NCI-H1930 (cell line): ENCODE data around the gene CCIN.
A peak's percentile ranks its signal among the peaks of the same experiment; 100 is the strongest.
"Not testable (repeated sequence)": the region's sequence is repeated elsewhere in the genome, so short reads cannot be mapped to it uniquely, and the experiment has no call there.

ENCODE experiments used
- DNase-seq, 2 experiments: peaks; one replicate each; lab custom pipeline; 2025; lab: John Stamatoyannopoulos, UW

CCIN gene

DNA sequence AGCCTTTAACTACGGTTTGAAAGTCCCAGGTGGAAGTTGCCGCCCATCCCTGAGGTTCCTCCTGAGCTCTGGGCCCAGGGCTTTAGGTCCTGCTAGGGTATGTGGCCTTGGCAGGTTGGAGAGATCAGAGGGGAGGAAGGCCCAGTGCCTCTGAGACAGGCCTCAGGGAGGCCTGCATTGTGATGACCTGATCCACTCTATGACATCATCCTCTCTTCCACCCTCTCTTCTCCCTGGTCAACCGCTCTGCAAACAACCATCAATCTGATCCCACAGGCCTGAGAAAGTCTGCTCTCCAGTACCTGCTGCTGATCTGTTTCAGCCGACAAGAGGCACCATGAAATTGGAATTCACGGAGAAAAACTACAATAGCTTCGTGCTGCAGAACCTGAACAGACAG is at the start of gene CCIN:
CCIN (plus strand) TSS at position 223 of the 400 bp plus-strand sequence; CDS start at position 338, 115 bp downstream.
- DNase-seq = no peak

DNA sequence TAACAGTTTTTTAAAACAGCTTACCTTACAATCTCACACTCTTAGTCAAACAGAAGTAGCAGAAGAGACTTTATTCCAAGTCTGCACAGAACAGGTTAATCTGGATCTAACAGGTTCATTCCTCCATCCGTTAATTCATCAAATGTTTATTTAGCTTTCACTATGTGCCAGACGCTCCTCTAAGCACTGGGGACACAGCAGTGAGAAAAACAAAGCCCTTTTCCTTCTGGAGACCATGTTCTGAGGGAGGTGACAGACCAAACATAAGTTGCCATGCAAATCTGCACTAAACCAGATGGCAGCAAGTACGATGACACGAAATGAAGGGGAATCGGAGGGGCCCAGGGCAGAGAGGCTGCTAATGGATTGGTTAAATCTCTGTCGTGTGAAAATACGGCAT is 49.7 kb upstream of the CCIN start:
- DNase-seq = no peak

DNA sequence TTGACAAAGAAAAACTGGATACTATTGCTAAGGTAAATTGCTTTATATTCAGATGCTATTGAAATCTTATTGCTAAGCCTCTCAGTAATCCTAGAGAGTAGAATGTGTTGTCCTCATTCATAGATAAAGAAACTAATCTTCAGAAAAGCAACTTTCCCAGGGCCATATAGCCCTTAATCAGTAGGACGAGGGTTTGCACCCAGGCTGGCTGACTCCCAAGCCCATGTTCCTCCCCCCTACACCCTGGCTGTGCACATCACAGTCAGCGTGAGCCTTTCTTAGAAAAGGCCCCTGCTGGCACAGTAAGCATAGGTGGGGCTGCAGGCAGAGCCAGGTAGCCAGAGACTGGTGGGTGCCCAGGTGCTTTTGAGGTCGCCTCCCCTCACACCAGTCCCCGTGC is 48.5 kb upstream of the CCIN start:
- no peak for DNase-seq

DNA sequence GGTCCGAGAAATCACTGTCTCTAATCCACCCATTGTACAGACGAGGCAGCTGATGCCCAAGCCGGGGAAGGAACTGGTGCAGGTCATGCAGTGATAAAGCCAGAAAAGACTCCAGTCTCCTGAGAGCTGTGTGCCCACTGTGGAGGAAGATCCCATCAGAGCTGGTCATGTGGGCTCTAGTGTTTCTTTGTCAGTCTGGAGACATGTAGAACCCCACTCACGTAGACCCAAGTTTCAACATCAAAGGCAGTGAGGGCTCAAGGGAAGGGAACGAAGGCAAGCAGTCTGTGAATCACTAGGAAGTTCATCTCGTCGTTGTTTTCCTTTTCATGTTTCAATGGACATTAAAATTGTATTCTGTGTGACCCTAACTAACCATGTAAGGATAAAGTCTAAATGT is 47.2 kb upstream of the CCIN start:
- no peak for DNase-seq

DNA sequence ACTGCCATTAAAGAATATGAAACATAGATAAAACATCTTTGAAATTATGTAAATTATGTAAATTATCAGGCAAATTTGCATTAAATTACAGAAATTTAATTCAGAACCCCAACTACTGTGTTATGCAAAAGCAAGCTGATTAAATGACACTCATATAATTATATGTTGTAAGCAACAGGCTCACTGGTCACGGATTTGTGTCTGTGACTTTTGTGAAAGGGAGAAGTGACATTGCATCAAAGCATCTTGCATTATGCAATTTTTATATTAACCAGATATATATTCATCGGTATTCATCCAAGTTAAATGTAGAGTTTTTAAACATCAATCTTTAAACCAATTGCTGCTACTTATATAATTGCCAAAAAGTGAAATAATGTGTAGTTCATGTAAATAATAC is 45.7 kb upstream of the CCIN start:
- no peak for DNase-seq

DNA sequence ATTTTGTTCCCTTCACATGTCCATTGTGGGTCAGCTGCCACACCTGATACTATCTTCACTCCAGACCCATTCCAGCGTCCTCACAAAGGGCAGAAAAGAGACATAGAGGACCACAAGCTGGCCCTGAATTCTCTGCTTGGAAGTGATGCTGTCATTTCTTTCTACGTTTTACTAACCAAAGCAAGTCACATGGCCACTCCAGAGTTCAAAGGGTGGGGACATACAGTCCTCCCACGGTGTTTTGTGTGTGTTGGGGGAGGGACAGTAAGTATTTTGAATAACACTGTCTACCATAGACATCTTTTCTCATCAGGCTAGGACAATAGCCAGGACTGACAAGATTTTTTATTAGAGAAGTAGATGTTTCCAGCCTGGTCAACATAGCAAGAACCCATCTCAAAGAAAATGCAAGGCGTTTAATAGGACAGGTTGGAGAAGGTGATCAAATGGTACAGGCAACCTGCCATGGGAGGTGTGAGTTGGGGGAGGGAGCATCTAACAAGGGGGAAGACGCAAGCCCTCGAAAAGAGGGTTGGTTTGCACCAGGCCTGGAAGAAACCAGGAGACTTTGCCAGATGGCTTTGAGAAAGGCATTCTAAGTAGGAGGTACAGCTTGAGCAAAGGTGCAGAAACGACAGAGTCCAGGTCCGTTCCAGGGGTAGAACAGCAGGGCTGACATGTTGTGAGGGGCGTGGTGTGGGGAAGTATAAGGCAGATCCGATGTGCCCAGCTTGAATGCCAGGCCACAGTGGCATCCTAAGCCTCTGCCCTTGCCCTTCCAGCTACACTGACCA is 43.9 kb upstream of the CCIN start:
- no peak for DNase-seq

DNA sequence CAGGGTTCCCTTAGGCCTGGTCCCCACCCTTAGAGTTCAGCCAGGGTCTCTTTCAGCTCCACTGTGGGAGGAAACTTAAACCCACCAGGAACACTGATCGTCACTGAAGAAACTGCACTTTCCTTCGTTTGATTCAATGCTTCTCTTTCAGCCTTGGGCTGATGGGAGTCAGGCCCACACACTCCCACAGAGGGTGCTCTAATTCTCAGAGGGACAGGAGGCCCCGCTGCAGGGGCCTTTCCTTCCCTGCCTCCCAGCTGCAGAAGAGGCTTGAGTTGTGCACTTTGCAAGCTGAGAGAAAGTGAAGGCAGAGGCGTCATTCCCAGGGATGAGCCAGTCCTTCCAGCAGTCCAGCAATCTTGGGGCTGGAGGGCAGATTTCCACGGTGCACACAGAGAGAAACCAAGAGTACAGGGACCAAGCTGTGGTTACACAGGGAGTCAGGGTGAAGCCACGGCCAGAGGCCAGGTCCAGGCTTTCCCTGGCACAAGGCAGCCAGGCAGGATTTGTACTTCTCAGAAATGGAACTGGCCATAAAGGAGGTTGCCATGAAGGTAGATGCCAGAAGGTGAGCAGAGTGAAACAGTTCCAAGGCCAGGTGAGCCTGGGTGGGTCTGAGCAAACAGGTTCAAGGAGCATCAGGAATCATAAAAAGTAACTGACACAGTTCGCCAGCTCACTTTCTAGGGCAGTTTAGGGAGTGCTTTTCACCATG is 43.0 kb upstream of the CCIN start:
- no peak for DNase-seq

DNA sequence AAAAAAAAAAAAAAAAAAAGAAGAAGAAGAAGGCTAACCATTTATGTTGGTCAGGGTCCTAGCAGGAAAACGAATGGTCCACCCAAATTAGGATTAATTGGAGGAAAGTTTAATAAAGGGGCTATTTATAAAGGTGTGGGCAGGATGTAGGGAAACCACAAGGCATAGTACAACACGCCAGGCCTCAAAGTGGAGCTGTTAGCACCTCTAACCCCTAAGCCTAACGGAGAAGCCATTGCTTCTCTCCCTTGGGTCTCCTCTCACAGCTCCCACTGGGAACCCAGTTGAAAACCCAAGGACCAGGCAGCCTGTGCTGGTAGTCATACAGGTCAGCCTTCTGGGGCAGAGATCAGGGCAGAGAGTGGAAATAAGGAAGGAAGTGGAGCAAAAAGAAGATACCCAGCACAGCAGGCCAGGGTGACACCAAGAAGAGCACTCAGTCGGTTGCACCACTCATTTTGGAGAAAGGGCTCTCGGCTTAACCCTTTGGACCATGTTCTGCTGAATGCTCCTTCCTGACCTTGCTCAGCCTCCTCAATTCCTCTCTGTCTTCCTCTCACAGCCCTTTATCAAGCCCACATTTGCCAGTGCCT is 41.4 kb upstream of the CCIN start:
- no peak for DNase-seq

DNA sequence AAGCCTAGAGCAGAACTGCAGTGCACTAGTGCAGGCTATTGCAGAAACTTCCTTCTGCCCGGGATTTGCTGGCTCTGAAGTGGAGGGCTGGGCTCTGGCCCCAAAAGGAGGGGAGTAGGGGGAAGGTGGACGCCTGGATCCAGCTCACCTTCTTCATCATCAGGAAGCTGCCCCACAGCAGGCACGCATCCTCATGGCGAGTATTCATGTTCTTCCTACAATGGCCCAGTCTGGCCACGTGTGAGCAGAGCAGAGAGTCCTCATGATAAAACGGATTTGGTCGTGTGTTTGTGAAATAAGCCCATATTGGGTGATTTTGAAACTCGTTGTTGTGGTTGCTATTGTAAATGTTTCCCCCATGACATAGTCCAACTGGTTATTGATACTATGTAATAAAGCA is 40.8 kb upstream of the CCIN start:
- DNase-seq = no peak

DNA sequence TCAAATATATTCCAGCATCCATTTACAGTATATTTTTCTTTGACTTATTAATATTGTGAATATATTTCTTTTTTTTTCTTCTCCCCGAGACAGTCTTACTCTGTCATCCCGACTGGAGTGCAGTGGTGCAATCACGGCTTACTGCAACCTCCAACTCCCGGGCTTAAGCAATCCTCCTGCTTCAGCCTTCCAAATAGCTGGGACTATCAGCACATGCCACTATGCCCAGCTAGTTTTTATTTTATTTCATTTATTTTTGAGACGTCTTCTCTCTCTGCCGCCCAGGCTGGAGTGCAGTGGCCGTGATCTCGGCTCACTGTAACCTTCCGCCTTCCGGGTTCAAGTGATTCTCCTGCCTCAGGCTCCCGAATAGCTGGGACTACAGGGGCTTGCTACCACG is 40.0 kb upstream of the CCIN start:
- no peak for DNase-seq

DNA sequence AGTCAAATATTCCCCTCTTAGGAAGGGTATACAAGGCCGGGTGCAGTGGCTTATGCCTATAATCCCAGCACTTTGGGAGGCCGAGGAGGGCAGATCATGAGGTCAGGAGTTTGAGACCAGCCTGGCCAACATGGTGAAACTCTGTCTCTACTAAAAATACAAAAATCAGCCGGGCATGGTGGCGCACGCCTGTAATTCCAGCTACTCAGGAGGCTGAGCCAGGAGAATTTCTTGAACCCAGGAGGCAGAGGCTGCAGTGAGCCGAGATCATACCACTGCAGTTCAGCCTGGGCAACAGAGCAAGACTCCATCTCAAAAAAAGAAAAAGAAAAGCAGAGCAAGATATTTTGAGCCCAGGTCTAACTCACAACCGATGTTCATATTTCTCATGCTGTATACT is 37.5 kb upstream of the CCIN start:
- not testable (repeated sequence) for DNase-seq

DNA sequence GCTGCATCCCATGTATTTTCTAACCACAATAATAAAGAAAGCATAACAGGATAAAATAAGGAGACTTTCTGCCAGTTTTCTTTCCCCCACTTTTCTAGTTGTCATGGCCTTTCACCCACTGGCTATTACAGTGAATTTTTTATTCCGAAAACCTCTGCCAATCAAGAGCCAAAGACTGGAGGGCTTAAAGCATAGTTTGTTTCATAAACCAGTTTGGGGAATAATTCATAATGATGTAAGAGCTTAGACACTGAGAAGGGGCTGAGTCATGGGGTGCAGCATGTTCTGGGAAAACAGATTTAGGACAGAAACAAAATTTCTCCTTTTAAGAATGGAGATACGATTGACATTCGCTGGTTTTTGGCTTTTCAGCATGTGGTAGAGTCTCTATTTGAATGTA is 37.1 kb upstream of the CCIN start:
- no peak for DNase-seq

DNA sequence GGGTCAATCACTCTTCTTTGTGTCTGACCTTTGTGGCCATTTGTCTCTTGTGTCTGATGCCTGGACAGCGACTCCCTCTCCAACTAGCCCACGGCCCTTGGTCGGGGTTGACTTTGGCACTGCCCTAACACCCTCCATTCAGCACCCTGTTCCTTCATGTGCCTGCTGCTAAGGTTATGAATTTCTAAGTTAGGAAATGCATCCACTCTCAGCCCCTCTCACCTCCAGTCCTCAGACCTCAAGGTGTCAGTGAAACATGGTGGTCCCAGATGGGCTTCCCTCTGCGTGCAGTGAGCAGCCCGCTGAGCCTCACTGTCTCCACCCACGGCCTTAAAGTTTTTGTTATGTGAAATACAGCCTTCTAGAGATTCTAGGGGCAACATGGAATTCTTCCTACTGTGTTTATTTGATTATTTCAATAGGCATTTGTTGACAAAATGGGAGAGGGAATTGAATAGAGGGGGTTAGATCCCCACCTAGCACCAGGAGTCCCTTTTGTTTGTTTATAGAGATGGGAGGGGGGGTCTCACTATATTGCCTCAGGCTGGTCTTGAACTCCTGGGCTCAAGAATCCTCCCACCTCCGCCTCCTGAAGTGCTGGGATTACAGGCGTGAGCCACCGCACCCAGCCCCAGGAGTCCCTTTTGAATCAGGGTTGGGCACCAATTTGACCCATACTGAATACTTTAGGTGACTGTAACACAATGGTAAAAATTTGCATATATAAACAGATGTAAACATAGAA is 34.3 kb upstream of the CCIN start:
- no peak for DNase-seq

DNA sequence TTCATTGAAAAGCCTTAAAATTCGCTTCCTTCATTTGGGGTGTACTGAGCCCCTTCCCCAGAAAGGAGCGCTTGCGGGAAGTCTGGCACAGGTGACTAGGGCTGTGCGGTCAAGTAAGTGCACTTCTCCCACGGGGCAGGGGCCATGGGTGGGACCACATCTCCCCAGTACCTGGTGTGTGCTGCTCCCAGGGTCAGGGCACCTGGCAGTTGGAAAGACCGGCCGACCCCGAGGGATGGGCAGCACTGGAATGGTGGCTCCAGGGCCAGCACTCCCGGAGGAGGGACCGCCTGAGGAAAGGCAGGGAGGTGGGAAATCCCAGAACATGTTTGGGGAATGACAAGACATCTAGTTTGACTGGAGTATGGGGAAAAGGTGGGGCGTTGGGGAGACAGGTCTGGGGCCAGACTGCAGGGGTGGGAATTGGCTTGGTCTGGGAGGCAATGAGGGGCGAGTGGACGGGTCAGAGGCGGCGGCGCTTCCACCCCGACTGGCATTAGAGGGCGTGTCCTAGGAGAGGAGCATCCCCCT is 33.4 kb upstream of the CCIN start:
- no peak for DNase-seq

DNA sequence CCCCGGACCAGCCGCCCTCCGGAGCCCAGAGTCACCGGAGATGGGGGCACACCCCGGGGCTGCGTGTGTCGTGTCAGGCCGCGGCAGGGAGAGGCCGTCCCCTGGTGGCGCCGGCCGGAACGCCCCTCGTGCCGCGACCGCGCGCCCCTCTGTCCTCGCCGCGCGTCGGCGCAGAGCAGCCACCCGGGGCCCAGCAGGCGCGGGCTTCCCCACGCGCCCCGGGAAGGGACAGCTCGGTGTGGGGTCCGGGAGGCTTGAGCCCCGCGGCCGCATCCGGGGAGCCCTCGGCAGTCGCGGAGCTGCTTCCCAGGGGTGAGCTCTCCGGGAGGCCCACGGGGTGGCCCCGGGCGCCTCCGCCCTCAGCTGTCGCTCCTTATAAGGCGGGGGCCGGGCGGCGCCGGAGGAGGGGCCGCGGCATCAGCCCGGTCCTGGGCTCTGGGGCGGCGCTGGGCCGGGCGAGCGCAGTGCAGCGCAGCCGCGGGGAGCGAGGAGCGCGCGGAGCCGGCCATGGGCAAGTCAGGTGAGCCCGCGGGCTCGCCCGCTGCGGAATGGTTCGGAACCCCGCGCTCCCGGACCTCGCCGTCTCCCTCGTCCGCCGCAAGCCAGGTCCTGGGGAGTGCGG is 32.8 kb upstream of the CCIN start, which contains the start of gene GLIPR2:
GLIPR2 (plus strand) TSS at position 462 of the 622 bp plus-strand sequence; CDS start at position 508, 46 bp downstream.
- DNase-seq = peak; percentile 35 to 69

DNA sequence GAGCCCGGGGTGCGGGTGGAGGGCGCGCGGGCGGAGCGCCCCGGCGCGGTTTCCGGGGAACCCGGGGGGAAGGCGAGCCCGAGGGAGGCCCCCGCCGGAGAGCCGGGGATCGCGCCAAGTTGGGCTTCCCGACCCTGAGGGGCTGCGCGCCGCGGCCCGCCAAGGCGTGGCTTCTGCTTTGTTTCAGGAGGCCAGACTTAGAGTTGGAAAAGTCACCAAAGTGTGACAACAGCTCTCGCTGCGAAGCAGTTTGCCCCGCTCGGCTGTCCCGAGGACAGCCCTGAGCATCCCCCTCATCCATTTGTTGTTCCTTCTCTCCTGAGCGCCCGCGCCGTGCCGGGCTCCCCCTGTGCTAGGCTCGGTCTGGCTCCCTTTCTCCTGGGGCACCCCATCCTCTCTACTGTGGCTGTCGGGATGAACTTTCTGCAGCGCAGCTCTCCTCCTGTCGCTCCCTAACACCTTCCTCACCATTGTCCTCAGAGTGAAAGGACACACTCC is 32.2 kb upstream of the CCIN start:
- DNase-seq = no peak

DNA sequence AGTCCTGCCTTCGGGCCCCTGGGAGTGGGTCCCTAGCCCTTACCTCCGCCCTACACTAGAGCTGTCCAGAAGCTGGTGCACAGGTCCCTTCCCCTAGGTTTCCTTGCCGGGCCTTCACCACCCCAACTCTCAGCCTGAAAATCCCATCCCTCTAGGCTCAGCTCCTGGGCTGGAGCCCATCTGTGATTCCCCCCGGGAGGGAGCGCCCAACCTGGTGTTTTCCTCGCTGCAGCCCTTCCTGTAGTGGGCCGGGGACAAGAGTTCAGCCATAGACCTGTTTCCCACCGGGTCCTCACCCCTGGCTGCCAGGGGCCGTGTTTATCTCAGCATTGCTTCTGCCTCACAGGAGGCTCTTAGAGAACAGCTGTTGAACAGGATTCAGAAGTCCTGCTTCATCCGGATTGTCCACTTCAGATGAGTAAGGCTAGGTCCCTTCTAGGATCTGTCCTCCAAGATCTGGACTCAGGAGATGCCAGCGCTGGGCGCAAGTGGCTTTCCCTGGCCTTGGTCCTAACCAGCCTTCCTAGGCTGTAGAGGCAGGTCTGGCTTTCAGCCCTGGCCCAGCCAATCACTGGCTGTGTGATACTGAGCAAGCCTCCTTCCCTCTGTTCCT is 31.7 kb upstream of the CCIN start:
- no peak for DNase-seq

DNA sequence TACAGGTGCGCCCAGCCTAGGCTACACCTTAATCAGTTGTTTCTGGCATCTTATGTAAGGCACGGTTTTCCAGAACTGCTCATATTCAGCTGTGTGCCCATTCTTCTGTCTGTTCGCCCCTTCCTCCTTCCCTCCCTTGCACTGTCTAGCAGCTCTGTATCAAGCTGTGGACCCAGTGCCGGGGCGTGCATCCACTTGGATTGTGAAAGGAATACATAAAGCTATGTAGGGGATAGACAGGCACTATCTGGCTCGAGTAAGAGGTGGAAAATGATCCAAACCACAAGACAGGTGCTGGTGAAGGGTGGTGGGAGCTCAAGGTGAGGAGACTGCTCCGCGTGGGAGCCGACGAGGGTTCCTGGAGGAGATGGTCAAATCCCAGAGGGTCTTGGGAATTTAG is 30.7 kb upstream of the CCIN start:
- no peak for DNase-seq

DNA sequence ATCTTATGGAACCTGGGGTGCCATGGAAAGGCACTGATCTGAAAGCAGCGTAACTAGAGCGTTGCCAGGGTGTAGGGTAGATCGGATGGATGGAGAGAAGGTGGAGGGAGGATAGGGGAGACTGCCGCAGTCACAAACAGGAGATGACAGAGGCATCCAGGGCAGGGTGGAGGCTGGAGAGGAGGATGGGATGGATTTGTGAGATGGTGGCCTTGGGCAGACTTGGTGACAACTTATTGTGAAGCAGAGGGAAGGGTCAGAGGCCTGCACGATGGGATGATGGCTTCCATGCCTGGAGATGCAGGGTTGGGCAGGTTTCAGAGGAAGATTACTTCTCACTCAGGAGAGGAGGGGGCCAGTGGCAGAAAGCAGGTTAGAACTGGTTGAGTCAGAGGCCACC is 30.3 kb upstream of the CCIN start:
- no peak for DNase-seq

DNA sequence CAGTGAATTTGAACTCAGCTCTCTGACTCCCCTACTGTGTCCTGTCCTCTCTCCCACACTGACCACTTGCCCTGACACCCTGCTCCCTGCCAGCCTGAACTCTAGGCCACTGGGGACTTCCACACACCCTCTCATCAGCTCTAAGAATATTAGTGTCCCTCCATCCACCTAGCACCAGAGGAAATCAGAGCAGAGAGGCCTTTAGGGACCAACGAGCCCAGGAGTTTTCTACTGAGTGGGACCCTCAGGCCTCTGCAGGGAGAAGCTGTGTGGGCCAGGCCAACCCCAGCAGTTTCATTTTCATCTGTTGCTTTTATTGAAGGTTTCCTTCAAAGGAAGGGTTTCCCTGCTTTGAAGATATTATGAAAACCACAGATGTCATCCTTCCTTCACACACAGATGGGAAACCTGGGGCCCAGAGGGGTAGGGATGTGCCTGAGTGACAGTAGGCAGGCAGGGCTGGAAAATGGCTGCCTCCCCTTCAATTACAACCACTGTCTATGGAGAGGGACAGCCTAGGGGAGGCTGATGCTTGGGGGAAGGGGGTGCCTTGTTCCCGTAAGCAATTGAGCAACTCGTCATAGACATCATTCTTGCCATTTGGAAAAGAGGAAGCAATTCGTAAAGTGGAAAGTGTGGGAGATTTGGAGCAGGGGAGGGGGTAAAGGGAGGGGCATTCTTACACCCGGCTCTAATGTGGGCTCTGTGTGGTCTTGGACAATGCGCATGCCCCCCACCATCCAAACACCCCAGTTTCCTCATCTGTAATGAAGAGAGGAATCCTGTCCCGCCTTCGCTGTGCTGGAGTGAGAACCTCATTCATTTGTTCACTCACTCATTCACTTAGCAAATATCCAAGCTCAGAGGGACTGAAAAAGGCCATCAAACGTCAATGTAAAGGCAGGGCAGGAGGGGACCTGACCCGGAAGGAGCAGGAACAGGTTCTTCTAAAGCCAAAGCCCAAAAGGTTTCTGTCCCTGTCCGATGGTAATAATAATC is 28.8 kb upstream of the CCIN start:
- no peak for DNase-seq
